GM19351 (cell line): ENCODE measurements around the gene DMAC2.
"Not testable (repeated sequence)": the region's sequence is repeated elsewhere in the genome, so short reads cannot be mapped to it uniquely, and the experiment has no call there.

ENCODE experiments used
- ATAC-seq: cut with Tn5 transposase; IDR thresholded peaks from one replicate; pipeline ENCODE4 v1.9.1; 2021; ENCODE audit warnings: mild to moderate bottlenecking, moderate library complexity; ENCODE audit not compliant: unreplicated experiment

The DMAC2 gene

DNA sequence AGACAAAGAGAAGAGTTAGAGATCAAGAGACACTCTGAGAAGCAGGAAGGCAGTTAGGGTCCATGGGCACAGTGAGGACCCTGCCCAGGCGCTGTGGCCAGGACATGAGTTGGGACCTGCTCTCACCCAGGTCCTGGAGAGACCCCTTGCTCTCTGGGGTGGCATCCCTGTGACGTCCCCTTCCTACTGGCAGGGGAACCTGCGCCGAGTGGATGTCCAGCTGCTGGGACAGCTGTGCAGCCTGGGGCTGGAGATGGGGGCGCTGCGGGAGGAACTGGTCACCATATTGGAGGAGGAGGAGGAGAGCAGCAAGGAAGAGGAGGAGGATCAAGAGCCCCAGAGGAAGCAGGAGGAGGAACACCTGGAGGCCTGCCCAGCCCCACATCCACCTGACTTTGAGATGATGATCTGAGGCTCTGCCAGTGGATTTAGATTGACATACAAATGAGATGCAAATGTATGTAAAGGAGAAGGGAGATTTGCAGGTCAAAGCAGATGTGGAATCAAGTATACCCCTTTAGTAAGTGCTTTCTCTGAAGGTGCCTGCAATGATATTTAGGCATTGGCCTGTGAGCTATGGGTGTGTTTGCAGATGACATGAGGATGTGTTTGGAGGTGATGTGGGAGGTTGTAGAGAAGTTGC lies 4.2 kb upstream of the DMAC2 start:
- ATAC-seq, result no peak

- no peak for ATAC-seq
These were observed 3.0 kb upstream of the DMAC2 start, which contains the start of gene ERICH4 for GRCh38 chr19:41442473-41443355. Gene ERICH4, plus strand, starts transcription at chr19:41443156. Its CDS starts 14 bp downstream, at chr19:41443170.

DNA sequence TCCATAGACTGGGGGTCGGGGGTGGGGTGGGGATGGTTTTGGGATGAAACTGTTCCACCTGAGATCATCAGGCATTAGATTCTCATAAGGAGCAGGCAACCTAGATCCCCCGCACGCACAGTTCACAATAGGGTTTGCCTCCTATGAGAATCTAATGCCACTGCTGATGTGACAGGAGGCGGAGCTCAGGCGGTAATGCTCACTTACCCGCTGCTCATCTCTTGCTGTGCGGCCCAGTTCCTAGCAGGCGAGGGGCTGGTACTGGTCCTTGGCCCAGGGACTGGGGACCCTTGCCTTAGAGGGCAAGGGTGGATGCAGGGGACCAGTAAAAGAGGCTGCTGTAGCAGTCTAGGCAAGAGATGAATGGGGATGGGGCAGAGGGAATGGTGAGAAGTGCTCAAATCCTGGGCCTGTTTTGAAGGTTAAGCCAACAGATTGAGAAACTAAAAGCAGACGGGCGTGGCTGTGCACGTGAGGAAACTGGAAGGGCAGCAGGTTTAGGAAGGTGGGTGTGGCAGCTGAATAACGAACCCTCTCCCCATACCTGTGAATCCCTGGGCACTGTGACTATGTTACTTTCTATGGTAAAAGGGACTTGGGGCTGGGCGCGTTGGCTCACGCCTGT lies 1.7 kb upstream of the DMAC2 start:
- no peak for ATAC-seq

DNA sequence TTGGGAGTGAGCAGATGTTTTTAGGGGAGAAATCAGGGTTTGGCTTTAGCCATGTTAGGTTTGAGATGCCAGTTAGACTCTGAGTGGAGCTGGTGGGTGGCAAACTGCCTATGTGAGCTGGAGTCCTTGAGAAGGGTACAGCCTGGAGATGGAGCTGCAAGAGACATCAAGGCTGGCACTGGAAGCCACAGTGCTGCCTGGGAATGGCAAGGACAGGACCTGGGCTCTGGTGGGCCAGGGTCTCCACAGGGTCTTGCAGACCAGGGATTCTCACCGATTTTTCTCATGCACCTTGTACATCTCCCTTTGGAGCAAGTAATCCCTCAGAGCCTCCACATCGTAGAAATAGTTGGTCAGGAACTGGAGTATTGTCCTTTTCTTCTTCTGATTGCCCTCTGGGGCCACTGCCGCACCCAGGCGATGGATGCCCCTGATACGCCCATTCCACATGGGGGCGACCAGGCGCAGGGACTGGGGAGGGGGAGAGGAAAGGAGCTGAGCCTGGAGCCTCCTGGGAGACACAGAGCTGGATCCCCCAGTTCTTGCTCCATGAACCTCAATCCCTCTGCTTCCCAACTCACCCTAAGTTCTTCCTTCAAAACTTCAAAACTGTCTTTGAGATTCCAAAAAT lies 1.7 kb downstream of the DMAC2 start:
- ATAC-seq, result no peak

DNA sequence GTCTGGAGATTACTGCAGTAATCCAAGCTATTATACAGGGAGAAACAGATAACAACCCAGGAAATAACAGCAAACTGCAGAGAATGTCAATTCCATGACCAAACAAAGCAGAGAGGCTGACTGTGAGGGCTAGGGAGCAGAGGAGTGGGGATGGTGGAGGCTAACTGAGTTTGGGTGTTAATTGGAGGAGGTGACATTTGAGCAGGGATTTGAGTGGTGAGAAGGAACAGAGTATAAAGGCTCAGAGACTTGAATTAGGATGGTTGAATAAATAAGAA lies 3.1 kb downstream of the DMAC2 start:
- ATAC-seq, result no peak

DNA sequence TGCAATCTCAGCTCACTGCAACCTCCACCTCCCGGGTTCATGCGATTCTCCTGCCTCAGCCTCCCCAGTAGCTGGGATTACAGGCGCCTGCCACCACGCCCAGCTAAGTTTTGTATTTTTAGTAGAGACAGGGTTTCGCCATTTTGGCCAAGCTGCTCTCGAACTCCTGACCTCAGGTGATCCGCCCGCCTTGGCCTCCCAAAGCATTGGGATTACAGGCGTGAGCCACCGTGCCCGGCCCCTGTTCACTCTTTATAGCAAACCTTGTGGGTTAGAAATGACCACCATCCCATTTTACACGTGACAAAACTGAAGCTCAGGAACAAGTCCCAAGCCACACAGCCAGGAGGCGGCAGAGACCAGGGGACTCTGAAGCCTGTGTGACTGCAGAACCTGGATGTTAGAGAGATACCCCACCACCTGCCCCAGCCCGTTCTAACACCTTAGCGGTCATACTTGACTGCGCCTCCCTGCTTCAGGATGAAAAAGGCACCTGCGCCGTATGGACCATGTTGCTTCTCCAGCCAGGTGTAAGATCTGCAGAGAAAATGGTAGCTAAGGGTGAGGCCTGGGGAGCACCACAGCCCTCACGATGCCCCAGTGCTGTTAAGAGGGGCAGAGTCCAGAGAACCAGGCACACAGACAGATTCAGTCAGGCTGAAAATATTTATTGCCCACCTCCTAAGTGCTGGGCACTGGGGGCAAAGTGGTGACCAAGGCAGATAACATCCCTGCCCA lies 3.6 kb downstream of the DMAC2 start:
- no peak for ATAC-seq

DNA sequence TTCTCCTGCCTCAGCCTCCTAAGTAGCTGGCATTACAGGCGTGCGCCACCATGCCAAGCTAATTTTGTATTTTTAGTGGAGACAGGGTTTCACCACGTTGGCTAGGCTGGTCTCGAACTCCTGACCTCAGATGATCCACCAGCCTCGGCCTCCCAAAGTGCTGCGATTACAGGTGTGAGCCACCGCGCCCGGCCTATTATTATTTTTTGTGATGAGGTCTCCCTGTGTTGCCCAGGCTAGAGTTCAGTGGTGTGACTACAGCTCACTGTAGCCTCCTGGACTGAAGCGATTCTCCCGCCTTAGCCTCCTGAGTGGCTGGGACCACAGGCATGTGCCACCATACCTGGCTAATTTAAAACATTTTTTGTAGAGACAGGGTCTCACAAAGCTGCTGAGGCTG lies 4.3 kb downstream of the DMAC2 start:
- ATAC-seq, result not testable (repeated sequence)

DNA sequence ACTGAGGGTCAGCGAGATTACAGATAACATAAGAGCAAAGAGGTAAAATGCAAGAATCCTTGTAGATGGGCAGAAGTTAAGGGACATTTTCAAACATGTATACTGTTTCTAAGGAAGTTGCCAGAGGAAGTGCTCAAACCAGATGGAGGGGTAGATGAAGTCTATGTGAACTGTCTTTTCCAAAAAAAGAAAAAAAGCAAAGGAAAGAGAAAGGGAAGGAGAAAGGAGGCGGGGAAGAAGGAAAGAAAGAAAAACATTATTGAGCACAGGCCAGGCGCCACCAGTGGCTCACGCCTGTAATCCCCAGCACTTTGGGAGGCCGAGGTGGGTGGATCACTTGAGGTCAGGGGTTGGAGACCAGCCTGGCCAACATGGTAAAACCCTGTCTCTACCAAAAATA lies 5.3 kb downstream of the DMAC2 start:
- ATAC-seq, result no peak

- ATAC-seq, result no peak
These were observed 6.5 kb downstream of the DMAC2 start for GRCh38 chr19:41433171-41433570.

DNA sequence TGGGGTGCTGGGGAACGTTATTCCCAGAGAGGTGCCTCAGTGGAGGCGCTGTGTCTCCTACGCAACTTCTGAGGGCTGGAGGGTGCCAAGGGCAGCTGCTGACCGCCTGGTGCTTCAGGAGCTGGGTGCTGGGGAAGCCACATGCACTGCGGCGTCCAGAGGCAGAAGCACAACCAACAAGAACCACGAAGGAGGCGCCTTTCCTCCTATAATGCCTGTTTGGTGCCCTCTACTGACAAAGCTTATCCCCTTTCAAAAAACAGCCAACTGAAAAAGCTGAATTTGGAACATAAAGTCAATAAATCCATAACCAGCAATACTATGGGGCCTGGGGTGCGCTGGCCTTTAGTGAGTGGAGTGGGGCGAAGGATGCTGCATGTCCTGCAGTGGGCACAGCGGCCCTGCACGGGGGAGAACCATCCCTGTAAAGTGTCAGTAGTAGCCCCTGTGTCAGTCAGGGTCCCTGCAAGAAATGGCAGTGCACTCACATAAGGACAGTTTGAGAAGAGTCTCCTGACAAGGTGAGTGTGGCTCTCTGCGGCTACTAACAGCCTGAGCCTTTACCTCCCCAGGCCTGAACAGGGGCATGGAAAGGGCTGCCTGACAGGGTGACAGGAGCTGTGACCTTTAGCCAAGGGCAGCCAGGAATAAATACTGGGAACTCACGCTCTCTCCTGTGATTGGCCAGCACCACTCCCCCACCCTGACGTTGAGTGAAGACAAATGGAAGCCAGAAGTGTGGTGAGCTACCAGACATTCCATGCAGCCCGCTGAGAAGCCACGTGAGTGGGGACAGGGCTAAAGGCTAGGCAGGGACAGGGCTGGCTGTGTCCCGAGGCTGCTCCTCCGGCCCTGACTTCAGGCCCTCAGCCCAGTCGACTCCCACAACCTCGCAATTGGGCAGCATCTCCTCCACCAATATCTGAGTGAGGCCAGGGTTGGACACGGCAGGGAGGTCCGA lies 8.0 kb downstream of the DMAC2 start:
- no peak for ATAC-seq

GRCh38 chr19:41430922-41431321 lies 8.8 kb downstream of the DMAC2 start:
- ATAC-seq, result no peak

- ATAC-seq, result no peak
These were observed 11.2 kb downstream of the DMAC2 start for GRCh38 chr19:41428481-41428859.

DNA sequence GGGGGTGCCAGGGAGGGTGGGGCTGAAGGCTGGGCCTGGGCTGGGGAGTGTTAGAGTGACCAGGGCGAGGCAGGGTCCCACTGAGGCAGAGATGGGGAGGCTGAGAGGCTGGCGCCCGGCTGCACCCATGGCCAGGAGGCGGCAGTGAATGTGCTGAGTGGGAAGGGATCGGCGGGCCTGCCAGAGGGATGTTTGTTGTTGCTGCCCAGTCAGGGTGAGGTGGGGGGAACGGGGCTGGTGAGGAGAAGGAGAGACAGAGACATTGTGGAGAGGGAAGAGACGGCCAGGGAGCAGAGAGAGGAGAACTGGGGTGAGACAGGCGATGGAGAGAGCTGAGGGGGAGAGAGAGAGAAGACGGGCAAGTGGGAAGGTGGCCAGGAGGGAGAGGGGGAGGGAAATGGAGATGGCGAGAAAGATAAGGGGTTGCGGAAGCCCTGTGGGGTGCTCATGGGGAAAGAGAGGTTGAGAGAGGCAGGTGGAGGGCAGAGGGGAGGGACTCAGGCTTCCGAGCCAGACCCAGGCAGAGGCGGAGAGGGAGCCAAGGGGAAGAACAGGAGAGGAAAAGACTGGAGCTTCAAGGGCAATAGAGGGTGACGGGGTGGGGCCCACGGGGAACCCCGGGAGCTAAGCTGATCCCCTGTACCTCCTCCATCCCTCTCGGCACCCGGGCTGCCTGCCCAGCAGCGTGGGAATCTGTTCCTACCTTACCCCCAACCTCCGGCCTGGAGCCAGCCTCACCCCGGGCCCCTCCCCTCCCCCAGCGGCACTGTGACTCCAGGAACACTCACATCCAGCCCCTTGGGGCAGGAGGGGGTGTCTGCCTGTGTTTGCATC lies 11.8 kb downstream of the DMAC2 start:
- ATAC-seq, result no peak

GRCh38 chr19:41426952-41427646 lies 12.6 kb downstream of the DMAC2 start, which contains the start of gene B3GNT8:
Gene B3GNT8, minus strand, starts transcription at chr19:41427374. Its CDS starts 596 bp downstream, at chr19:41426778.
- ATAC-seq, result no peak

GRCh38 chr19:41426116-41426841 lies 13.4 kb downstream of the DMAC2 start:
- no peak for ATAC-seq

- ATAC-seq, result no peak
These were observed 14.3 kb downstream of the DMAC2 start for GRCh38 chr19:41425174-41426115.
